NCI-H2227 treated with DMSO at 0.1 percent for 48 hours (cell line): ENCODE measurements around the gene ITGB3BP.

ENCODE experiments used
- DNase-seq: peaks from one replicate; lab custom pipeline; 2025; lab: John Stamatoyannopoulos, UW

The ITGB3BP gene

DNA sequence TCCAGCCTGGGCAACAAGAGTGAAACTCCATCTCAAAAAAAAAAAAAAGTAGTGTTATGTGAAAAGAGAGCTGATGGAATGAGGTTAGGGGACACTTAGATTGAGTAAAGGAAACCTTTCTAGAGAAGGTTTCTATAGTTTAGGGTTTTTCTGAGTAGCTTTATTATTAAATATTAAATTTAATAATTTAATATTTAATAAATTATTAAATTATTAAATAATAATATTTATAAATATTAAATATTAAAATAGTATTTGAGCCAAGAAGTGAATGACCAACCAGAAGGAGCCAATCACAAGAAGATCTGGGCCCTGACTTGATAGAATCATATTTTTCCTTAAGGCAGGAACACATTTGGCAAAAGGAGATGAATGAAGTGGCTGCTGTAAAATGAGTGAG lies 104.9 kb downstream of the ITGB3BP start:
- no peak for DNase-seq

DNA sequence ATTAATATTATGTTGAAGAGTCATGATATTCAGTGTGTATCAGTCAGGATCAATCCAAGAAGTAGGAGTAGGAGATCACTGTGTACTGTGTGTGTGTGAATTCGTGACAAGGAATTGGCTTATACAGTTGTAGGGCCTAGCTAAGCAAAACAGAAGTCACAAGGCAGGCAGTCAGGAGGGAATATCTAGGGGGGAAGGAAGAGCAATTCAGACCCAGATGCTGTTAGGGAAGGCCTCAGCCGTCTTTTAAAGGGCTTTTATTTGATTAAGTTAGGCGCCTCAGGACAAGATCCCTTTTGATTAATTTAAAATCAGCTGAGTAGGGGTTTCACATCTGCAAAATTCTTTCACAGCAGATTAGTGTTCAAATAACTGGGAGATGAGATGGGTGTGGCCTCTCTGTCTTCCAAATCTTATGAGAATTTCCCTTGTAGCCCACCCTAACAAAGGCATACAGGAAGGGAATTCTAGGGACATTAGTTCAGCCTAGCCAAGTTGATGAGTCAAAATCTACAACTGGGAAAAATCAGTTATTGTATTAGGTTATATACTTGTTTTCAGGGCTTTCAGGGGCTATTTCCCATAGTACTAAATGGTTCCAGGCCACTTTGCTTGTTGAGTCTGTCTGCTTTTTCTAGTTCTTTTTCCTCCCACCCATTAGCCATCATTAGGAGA lies 108.2 kb downstream of the ITGB3BP start:
- DNase-seq: no peak

DNA sequence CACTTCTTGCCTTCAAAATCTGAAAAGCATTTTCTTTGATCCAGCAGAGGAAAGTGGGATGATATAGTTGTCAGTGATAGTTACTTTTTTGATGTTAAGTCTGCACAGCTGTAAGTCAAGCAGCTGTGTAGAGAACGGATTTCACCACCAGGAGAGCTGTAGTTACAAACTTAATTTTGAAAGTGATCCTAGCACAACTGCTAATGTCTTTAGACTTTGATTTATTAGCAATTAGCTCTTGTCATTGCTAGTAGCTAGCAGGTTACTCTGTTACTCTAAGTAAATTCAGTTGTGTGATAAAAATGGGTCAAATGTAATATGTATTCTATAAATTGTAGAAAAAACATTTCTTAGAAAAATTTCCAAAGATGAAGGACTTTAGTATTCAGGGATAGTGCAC lies 109.6 kb downstream of the ITGB3BP start:
- DNase-seq: no peak

DNA sequence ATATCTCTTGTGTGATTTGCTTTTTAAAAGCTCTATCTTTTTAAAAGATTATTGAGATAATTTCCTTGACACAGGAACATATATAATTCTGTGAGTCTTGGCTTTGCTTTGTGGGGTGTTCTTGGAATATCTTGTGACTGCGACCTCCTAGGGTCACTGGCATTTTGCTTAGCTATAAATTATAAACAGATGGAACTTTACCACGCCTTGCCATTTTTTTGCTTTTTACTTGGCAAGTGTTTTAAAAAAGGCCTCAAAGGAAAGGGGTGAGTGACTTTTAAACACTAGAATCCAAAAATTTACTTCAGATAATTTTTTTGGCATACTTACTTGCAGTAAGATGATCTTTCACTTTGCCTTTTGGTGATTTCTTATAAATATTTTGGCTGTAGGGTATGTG lies 112.0 kb downstream of the ITGB3BP start:
- DNase-seq: no peak

DNA sequence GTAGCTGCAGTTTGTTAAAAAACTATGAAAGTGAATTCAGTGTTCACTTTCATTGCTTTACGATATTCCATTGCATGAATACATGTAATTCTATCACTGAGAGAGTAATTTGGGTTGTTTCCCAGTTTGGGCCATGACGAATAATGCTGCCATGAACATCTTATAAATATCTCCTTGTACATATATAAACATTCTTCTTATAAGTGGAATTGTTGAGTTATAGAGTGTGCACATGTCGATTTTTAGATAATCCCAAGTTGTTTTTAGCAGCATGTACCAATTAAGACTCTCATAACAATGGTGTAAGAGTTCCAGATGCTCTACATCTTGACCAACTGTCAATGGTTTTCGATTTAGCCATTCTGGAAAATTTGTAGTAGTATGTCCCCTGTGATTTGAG lies 114.7 kb downstream of the ITGB3BP start:
- no peak for DNase-seq

DNA sequence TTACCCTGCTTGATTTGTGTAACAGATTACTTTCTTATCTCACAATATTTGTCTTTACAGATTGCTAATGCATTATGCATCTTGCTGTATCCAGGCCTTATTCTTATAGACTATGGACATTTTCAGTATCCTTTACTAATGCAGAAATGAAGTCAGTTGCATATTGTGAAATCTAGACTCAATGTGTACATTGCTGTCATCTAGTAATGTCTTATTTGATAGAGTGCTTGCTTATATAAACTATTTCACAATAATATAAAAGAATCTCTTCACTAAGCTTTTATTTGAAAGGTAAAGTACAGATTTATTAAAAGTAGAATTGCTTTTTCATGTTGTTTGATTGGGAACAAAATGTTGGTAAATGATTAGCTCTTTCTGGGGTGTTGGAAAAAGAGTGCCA lies 116.0 kb downstream of the ITGB3BP start:
- no peak for DNase-seq

DNA sequence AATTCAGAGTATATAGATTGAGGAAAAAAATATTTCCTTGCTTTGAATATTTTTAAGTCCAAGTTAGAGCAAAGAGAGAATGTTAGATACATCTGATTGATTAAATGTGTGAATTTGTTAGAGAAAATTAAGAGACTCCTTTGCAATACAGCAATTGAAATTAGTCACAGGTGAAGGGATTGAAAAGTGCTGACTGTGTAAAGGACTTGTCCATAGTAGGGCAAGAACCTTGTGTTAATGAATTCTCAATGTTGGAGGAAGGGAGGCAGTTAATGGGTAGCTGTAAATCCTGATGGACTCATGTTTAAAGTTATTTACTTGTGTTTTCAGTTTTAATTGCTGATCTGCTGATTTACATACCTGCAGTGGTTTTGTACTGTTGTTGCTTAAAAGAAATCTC lies 117.0 kb downstream of the ITGB3BP start:
- DNase-seq: no peak

DNA sequence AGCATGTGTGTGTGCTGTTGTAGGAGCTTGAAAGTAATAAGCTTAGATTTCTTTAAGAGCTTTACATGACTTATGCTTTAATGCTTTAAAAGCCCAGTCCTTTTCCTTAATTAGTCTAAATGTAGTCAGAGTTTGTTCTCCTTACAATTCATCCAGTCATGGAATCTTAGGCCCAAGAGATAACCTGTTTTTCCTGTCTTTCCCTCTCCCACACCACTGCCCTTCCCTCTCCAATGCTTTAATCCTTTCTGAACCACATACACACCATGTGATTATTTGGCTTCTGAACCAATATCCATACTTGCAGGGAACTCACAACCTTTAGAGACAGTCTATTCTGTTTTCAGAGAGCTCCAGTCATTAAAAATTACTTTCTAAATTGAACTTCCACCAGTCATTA lies 118.0 kb downstream of the ITGB3BP start:
- no peak for DNase-seq

DNA sequence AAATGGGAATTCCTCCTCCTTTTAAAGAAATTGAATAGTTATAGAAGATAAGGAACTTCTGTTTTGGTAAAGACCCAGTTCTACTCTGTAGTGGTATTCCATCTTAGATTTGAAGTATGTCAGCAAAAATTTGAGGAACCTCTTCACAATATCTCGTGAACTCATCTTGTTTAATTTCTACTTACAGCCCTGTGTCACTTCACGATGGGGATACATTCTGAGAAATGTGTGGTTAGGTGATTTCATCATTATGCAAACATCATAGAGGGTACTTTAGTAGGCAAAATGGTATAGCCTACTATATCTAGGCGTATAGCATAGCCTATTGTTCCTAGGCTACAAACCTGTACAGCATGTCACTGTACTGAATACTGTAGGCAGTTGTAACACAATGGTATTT lies 119.6 kb downstream of the ITGB3BP start:
- no peak for DNase-seq

DNA sequence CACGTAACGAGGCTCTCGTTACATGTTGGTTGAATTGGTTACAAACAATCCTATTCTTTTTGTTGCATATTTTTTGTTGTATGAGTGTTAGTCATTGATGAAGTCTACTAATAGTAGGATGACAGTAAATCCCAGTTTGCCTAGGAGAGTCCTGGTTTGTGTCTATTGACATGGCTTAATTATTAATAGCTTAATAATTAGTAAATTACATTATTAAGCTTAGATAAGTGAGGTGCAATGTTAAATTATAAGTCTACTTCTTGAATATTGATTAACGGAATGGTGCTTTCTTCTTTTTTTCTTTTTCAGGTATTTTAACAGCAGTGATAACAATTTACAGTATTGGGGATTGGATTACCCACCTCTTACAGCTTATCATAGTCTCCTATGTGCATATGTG lies 121.1 kb downstream of the ITGB3BP start:
- DNase-seq: no peak
